C4-2B (cell line): ENCODE measurements around the gene TIMP1.

Experiments used
- H3K27ac ChIP-seq: fragments of 450-650 bp; 2 replicates; pipeline ENCODE4 v1.5.1; 2017
- ZFX ChIP-seq: fragments of 450-650 bp; IDR thresholded peaks from 2 replicates; pipeline ENCODE4 v1.6.1; 2017
- TF ChIP-seq, protein P1 (sequence below): fragments of 450-650 bp; conservative IDR thresholded peaks from 2 replicates; pipeline ENCODE4 v1.5.1; 2017; ENCODE audit warnings: mild to moderate bottlenecking

The TIMP1 gene

DNA sequence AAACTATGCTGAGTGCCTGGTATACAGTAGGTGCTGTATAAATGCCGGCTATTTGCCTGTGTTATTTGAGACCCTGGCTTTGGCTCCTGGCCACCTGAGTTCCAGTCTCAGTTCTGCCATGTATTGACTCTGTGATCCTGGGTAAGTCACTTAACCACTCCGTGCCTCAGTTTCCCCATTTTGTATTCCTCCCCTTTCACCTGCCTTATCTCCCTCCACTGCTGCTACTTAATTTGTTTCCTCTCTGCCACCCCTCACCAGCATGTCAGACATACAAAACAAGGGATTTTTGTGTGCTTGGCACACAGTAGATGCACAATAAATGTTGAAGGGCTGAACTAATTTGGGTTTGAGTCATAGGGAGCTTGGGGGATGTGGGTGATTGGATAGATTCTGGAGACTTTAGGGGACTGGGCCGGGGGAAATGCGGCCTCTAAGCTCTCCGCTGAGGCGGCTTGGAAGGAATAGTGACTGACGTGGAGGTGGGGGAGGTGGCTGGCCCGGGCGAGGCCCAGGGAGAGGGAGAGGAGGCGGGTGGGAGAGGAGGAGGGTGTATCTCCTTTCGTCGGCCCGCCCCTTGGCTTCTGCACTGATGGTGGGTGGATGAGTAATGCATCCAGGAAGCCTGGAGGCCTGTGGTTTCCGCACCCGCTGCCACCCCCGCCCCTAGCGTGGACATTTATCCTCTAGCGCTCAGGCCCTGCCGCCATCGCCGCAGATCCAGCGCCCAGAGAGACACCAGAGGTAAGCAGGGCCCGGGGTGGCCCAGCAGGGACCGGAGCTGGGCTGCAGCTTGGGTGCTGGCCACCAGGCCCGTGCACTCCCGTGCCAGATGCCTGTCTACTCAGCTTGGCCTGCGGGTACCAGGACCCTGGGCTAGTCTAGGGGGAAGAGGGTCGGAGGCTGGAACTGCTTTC lies at the start of gene TIMP1:
Gene TIMP1, plus strand, starts transcription at position 706 of the 917 bp plus-strand sequence. CDS start 980 bp downstream, outside the sequence.
- TF ChIP-seq, protein P1, sequence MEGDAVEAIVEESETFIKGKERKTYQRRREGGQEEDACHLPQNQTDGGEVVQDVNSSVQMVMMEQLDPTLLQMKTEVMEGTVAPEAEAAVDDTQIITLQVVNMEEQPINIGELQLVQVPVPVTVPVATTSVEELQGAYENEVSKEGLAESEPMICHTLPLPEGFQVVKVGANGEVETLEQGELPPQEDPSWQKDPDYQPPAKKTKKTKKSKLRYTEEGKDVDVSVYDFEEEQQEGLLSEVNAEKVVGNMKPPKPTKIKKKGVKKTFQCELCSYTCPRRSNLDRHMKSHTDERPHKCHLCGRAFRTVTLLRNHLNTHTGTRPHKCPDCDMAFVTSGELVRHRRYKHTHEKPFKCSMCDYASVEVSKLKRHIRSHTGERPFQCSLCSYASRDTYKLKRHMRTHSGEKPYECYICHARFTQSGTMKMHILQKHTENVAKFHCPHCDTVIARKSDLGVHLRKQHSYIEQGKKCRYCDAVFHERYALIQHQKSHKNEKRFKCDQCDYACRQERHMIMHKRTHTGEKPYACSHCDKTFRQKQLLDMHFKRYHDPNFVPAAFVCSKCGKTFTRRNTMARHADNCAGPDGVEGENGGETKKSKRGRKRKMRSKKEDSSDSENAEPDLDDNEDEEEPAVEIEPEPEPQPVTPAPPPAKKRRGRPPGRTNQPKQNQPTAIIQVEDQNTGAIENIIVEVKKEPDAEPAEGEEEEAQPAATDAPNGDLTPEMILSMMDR, result no peak
- TF ChIP-seq ZFX, result no peak
- no peak within 1 kb of the TSS for H3K27ac ChIP-seq

- H3K27ac ChIP-seq, result no peak overlapping the region
- TF ChIP-seq, protein P1, result no peak
- no peak for TF ChIP-seq ZFX
These were observed 42.4 kb upstream of the TIMP1 start for GRCh38 chrX:47539860-47540259.

DNA sequence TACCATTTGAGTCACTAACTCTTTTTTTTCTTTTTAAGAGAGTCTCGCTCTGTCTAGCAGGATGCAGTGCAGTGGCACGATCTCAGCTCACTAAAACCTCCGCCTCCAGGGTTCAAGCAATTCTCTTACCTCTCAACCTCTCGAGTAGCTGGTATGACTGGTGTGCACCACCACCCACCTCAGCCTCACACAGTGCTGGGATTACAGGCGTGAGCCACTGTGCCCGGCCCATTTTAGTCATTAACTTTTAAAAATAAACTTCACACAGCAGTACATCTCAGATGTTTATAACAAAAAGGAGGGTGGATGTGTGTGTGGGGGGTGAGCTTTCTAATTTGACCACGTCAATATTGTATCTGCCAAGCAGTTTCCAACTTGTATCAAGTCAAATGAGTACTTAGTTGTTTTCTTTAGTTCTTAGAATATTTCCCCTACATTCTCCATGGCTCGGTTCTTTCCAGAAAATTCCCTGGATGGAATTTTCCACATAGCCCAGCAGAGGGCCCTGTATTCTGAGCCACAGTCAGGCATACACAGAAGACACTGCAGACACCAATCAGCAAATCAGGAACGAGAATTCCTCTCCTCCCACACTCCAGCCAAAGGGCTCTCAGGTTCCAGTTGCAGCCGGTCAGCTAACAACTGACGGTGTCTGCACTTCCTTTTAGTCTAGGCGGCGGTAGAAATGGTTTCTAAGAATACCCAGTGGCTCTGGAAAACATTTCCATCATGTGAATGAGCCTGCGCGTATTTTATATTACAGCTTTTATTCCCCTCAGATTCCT lies 41.3 kb upstream of the TIMP1 start:
- no peak for TF ChIP-seq ZFX
- TF ChIP-seq, protein P1, result peak; percentile 72
- H3K27ac ChIP-seq, result peak overlapping the region; percentile 67

- H3K27ac ChIP-seq, result no peak overlapping the region
- TF ChIP-seq ZFX, result no peak
- TF ChIP-seq, protein P1, result no peak
These were observed 38.7 kb upstream of the TIMP1 start for GRCh38 chrX:47543496-47543895.

- no peak overlapping the region for H3K27ac ChIP-seq
- TF ChIP-seq, protein P1, result no peak
- no peak for TF ChIP-seq ZFX
These were observed 26.1 kb upstream of the TIMP1 start for GRCh38 chrX:47556045-47556623.

GRCh38 chrX:47558436-47558835 lies 23.8 kb upstream of the TIMP1 start:
- H3K27ac ChIP-seq, result no peak overlapping the region
- TF ChIP-seq, protein P1, result no peak
- TF ChIP-seq ZFX, result no peak
